Suprapubic skin (tissue), 4 donors: Measurements from ENCODE around the gene SLC25A36.

Experiments
- CTCF ChIP-seq, 2 donors: fragments of 200-600 bp in 1 of 2; fragments of 450-650 bp in 1 of 2; sonication (generic) in 1 of 2; IDR thresholded peaks; one replicate each; pipeline ENCODE4 v1.5.1; 2016 to 2019; ENCODE audit warnings: antibody characterized with exemption in 2 of 2, mild to moderate bottlenecking in 1 of 2, moderate library complexity in 1 of 2
- EP300 ChIP-seq: sonication (generic); formaldehyde crosslinking; IDR thresholded peaks from one replicate; pipeline ENCODE4 v1.6.1; 2017; ENCODE audit warnings: antibody characterized with exemption
- POLR2A ChIP-seq, 2 donors: fragments of 450-650 bp; IDR thresholded peaks; one replicate each; pipeline ENCODE4 v1.6.1; 2017; ENCODE audit warnings: antibody characterized with exemption in 2 of 2, mild to moderate bottlenecking in 2 of 2, moderate library complexity in 2 of 2
- POLR2AphosphoS5 ChIP-seq, 3 donors: sonication (generic); formaldehyde crosslinking; IDR thresholded peaks; one replicate each; pipeline ENCODE4 v1.6.1; 2017; ENCODE audit warnings: antibody characterized with exemption in 3 of 3

DNA sequence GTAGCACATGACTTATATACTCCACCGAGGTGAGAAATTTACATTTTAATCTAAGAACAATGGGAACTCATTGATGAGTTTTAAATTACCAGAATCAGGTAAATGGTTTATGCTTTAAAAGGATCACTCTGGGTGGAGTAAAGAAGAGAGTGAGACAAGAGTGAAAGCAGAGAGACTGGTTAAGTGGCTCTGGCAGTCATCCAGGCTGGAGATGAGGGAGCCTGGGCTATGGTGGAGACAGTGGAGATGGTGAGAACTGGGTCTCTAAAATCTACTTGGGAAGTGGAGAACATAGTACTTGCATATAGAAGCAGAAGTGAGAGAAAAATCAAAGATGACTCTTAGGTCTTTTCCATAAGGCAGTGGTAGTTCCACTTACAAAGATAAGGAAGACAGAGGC is 37.1 kb upstream of the SLC25A36 start:
- TF ChIP-seq CTCF (IDR thresholded peaks at IDR 0.05) (no peak), POLR2A (IDR thresholded peaks at IDR 0.05) (no peak), POLR2AphosphoS5 (IDR thresholded peaks at IDR 0.05) (no peak), EP300 (no peak)
